MG63 (cell line): ENCODE results near the gene SUSD3. TPM values are rescaled to one million over a fixed set of nuclear protein-coding genes. Genes with fewer than 3 reads are reported as not detected.

Experiments used
- DNase-seq: peaks from one replicate; pipeline ENCODE4 v3.0.0-alpha.2; 2020
- H3K27me3 ChIP-seq: fragments of 250-450 bp; sonication (Bioruptor Pico); 2 replicates; pipeline ENCODE4 v1.5.1; 2020; ENCODE audit warnings: mild to moderate bottlenecking, moderate library complexity
- H3K36me3 ChIP-seq: fragments of 250-450 bp; sonication (Bioruptor Pico); 2 replicates; pipeline ENCODE4 v1.5.1; 2020; ENCODE audit warnings: mild to moderate bottlenecking, moderate library complexity
- H3K4me3 ChIP-seq: fragments of 250-450 bp; sonication (Bioruptor Pico); 2 replicates; pipeline ENCODE4 v1.5.1; 2020; ENCODE audit warnings: mild to moderate bottlenecking, moderate library complexity
- H3K9me3 ChIP-seq: fragments of 250-450 bp; sonication (Bioruptor Pico); 2 replicates; pipeline ENCODE4 v1.5.1; 2020; ENCODE audit warnings: mild to moderate bottlenecking, moderate library complexity
- total RNA-seq: library from RNA; depleted of rRNA; stranded (reverse); fragments of >200 nt; shearing (Covaris generic); gene quantifications from 2 replicates; pipeline ENCODE4 v1.2.3, GENCODE V29; 2014; ENCODE audit warnings: low replicate concordance

The SUSD3 gene
- total RNA-seq, 1 experiment from 2014 or later = 0.40 TPM

GRCh38 chr9:93059715-93060578 is 1.4 kb downstream of the SUSD3 start:
- Histone ChIP-seq H3K4me3 (no peak overlapping the region), H3K36me3 (no peaks in the 10 kb centered on the region), H3K9me3 (no peaks in the 10 kb centered on the region), H3K27me3 (no peaks in the 10 kb centered on the region)
- DNase-seq = no peak

GRCh38 chr9:93060746-93061259 is 2.3 kb downstream of the SUSD3 start:
- H3K9me3 ChIP-seq = no peaks in the 10 kb centered on the region
- H3K27me3 ChIP-seq = no peaks in the 10 kb centered on the region
- H3K36me3 ChIP-seq = no peaks in the 10 kb centered on the region
- peak; percentile 96 for DNase-seq
- no peak overlapping the region for H3K4me3 ChIP-seq

GRCh38 chr9:93061260-93061751 is 2.8 kb downstream of the SUSD3 start:
- H3K27me3 ChIP-seq = no peaks in the 10 kb centered on the region
- no peaks in the 10 kb centered on the region for H3K9me3 ChIP-seq
- no peak overlapping the region for H3K4me3 ChIP-seq
- no peak for DNase-seq
- H3K36me3 ChIP-seq = no peaks in the 10 kb centered on the region

- no peaks in the 10 kb centered on the region for H3K27me3 ChIP-seq
- H3K36me3 ChIP-seq = no peaks in the 10 kb centered on the region
- no peak overlapping the region for H3K4me3 ChIP-seq
- no peaks in the 10 kb centered on the region for H3K9me3 ChIP-seq
- no peak for DNase-seq
These were observed 3.6 kb downstream of the SUSD3 start for GRCh38 chr9:93061791-93062763.

GRCh38 chr9:93064392-93065134 is 6.1 kb downstream of the SUSD3 start:
- no peaks in the 10 kb centered on the region for H3K9me3 ChIP-seq
- H3K4me3 ChIP-seq = no peak overlapping the region
- no peaks in the 10 kb centered on the region for H3K27me3 ChIP-seq
- H3K36me3 ChIP-seq = no peaks in the 10 kb centered on the region
- DNase-seq = no peak

- DNase-seq = no peak
- Histone ChIP-seq H3K36me3 (no peaks in the 10 kb centered on the region), H3K9me3 (no peaks in the 10 kb centered on the region), H3K27me3 (no peaks in the 10 kb centered on the region), H3K4me3 (no peak overlapping the region)
These were observed 6.7 kb downstream of the SUSD3 start for GRCh38 chr9:93065135-93065720.

- Histone ChIP-seq H3K9me3 (no peaks in the 10 kb centered on the region), H3K27me3 (no peaks in the 10 kb centered on the region), H3K4me3 (no peak overlapping the region), H3K36me3 (no peaks in the 10 kb centered on the region)
- no peak for DNase-seq
These were observed 8.6 kb downstream of the SUSD3 start for GRCh38 chr9:93066978-93067603.

GRCh38 chr9:93068956-93069355 is 10.5 kb downstream of the SUSD3 start:
- no peak for DNase-seq
- Histone ChIP-seq H3K27me3 (no peaks in the 10 kb centered on the region), H3K9me3 (no peaks in the 10 kb centered on the region), H3K36me3 (no peaks in the 10 kb centered on the region), H3K4me3 (no peak overlapping the region)

GRCh38 chr9:93071464-93071863 is 13.0 kb downstream of the SUSD3 start:
- Histone ChIP-seq H3K27me3 (no peaks in the 10 kb centered on the region), H3K4me3 (no peak overlapping the region), H3K36me3 (no peaks in the 10 kb centered on the region), H3K9me3 (no peaks in the 10 kb centered on the region)
- DNase-seq = peak; percentile 56

GRCh38 chr9:93072383-93072795 is 13.9 kb downstream of the SUSD3 start:
- Histone ChIP-seq H3K36me3 (no peaks in the 10 kb centered on the region), H3K27me3 (no peaks in the 10 kb centered on the region), H3K4me3 (no peak overlapping the region), H3K9me3 (no peaks in the 10 kb centered on the region)
- peak; percentile 63 for DNase-seq

- Histone ChIP-seq H3K4me3 (no peak overlapping the region), H3K36me3 (no peaks in the 10 kb centered on the region), H3K9me3 (no peaks in the 10 kb centered on the region), H3K27me3 (no peaks in the 10 kb centered on the region)
- no peak for DNase-seq
These were observed 17.7 kb downstream of the SUSD3 start for GRCh38 chr9:93076101-93076791.

GRCh38 chr9:93076792-93077128 is 18.3 kb downstream of the SUSD3 start:
- Histone ChIP-seq H3K9me3 (no peaks in the 10 kb centered on the region), H3K36me3 (no peaks in the 10 kb centered on the region), H3K4me3 (no peak overlapping the region), H3K27me3 (no peaks in the 10 kb centered on the region)
- no peak for DNase-seq

- H3K9me3 ChIP-seq = no peaks in the 10 kb centered on the region
- H3K36me3 ChIP-seq = no peaks in the 10 kb centered on the region
- no peak overlapping the region for H3K4me3 ChIP-seq
- H3K27me3 ChIP-seq = no peaks in the 10 kb centered on the region
- no peak for DNase-seq
These were observed 18.9 kb downstream of the SUSD3 start for GRCh38 chr9:93077367-93077766.

GRCh38 chr9:93077811-93078210 is 19.3 kb downstream of the SUSD3 start:
- DNase-seq = no peak
- no peak overlapping the region for H3K4me3 ChIP-seq

GRCh38 chr9:93079371-93079770 is 20.9 kb downstream of the SUSD3 start:
- Histone ChIP-seq H3K4me3 (no peak overlapping the region), H3K9me3 (no peaks in the 10 kb centered on the region), H3K36me3 (no peaks in the 10 kb centered on the region), H3K27me3 (no peaks in the 10 kb centered on the region)
- no peak for DNase-seq

More at GRCh38 chr9:93077811-93078210, 19.3 kb downstream of the SUSD3 start:
- Histone ChIP-seq H3K9me3 (no peaks in the 10 kb centered on the region), H3K36me3 (no peaks in the 10 kb centered on the region), H3K27me3 (no peaks in the 10 kb centered on the region)
